H1 (cell line): ENCODE data around the gene FBXO46. TPM values are rescaled to one million over a fixed set of nuclear protein-coding genes. Genes with fewer than 3 reads are reported as not detected.

Experiments
- ATF2 ChIP-seq: IDR thresholded peaks from 2 replicates; pipeline ENCODE4 v1.6.1; 2012; ENCODE audit warnings: low read length, inconsistent platforms
- ATF3 ChIP-seq: IDR thresholded peaks from 2 replicates; pipeline ENCODE4 v1.6.1; 2011; ENCODE audit warnings: low read depth, mild to moderate bottlenecking, low read length; ENCODE audit not compliant: insufficient read depth
- EP300 ChIP-seq, 2 experiments: IDR thresholded peaks; 1 replicate in 1 of 2; 2 replicates in 1 of 2; pipeline ENCODE4 v1.6.1; 2011 to 2012; ENCODE audit warnings: low read depth in 2 of 2, low read length in 2 of 2, mild to moderate bottlenecking in 2 of 2, borderline replicate concordance in 1 of 2, inconsistent platforms in 1 of 2, moderate library complexity in 1 of 2
- SIN3A ChIP-seq, 2 experiments: IDR thresholded peaks in 1 of 2; conservative IDR thresholded peaks in 1 of 2; 2 replicates each; pipeline ENCODE4 v1.6.1; 2011 to 2012; ENCODE audit warnings: low read length in 2 of 2, improper control_type of control experiment in 1 of 2, low read depth in 1 of 2, mild to moderate bottlenecking in 1 of 2
- ZNF274 ChIP-seq: IDR thresholded peaks from 2 replicates; pipeline ENCODE4 v1.7.0; 2012; ENCODE audit warnings: low read length, borderline replicate concordance; ENCODE audit errors: extremely low read depth
- polyA plus RNA-seq, 7 experiments: library from polyadenylated mRNA; depleted of rRNA in 3 of 7; stranded (reverse) in 5 of 7; unstranded in 2 of 7; fragments of >200 nt in 5 of 7; fragments of 200-250 nt in 2 of 7; gene quantifications; 1 replicate in 5 of 7; 2 replicates in 1 of 7; 4 replicates in 1 of 7; pipeline versions ENCODE4 v1.2.1 to v1.2.3, GENCODE V29; 2011 to 2013; ENCODE audit warnings: missing spikeins in 2 of 7, mixed read lengths in 2 of 7
- total RNA-seq: library from RNA; stranded (reverse); fragmentation: NEBNext Ultra II Directional; extraction: Animal tissue kit (Norgen Biotek cat#: 25700); gene quantifications from 2 replicates; pipeline ENCODE4 v1.2.1, GENCODE V29; 2021

The FBXO46 gene
- total and polyA plus RNA-seq, 2 of the 8 experiments (the other 6 are each of a cell fraction or from before 2014, with no cell fraction given): 11.2 to 38.9 TPM

- TF ChIP-seq ZNF274: no peak
- TF ChIP-seq ATF3: no peak
- no peak for TF ChIP-seq SIN3A (conservative IDR thresholded peaks at IDR 0.05 in 1 of 2, IDR thresholded peaks at IDR 0.05 in 1 of 2; ENCODE audit: low read depth in 1 of 2, low read length in 2 of 2)
- no peak for TF ChIP-seq ATF2
- TF ChIP-seq EP300 (IDR thresholded peaks at IDR 0.05; ENCODE audit: borderline replicate concordance in 1 of 2, low read depth in 2 of 2, low read length in 2 of 2): no peak
- TF ChIP-seq, all 59 proteins: peak for 0
Measured at GRCh38 chr19:45682908-45683307, 47.8 kb downstream of the FBXO46 start (continued).
